Breast epithelium (tissue), 4 donors: ENCODE measurements around the gene UBR3. TPM values are rescaled to one million over a fixed set of nuclear protein-coding genes. Genes with fewer than 3 reads are reported as not detected.

Source experiments
- DNase-seq, 2 donors: peaks; one replicate each; pipeline ENCODE4 v3.0.0-alpha.2; 2019; ENCODE audit warnings: low spot score in 2 of 2
- H3K27ac ChIP-seq, 2 donors: fragments of 200-600 bp; sonication (generic) in 1 of 2; one replicate each; pipeline ENCODE4 v1.5.1; 2016 to 2019; ENCODE audit warnings: mild to moderate bottlenecking in 1 of 2
- H3K27me3 ChIP-seq, 2 donors: fragments of 200-600 bp; sonication (generic) in 1 of 2; one replicate each; pipeline versions ENCODE4 v1.5.1 to v1.6.0; 2017 to 2019; ENCODE audit warnings: control low read depth in 1 of 2, mild to moderate bottlenecking in 1 of 2
- H3K36me3 ChIP-seq: fragments of 200-600 bp; one replicate; pipeline ENCODE4 v1.5.1; 2019
- H3K4me1 ChIP-seq, 2 donors: fragments of 200-600 bp; sonication (generic); one replicate each; pipeline ENCODE4 v1.5.1; 2016 to 2019; ENCODE audit warnings: control low read depth in 1 of 2
- H3K4me3 ChIP-seq, 3 donors: fragments of 200-600 bp; sonication (generic); 1 replicate in 2 of 3; 2 replicates in 1 of 3; pipeline ENCODE4 v1.5.1; 2016 to 2019; ENCODE audit warnings: mild to moderate bottlenecking in 3 of 3, moderate library complexity in 2 of 3
- H3K9me3 ChIP-seq, 2 donors: fragments of 200-600 bp; sonication (generic) in 1 of 2; one replicate each; pipeline ENCODE4 v1.5.1; 2016 to 2019; ENCODE audit warnings: control low read depth in 1 of 2
- CTCF ChIP-seq, 3 donors: fragments of 450-650 bp; IDR thresholded peaks; one replicate each; pipeline ENCODE4 v1.5.1; 2016 to 2017; ENCODE audit warnings: antibody characterized with exemption in 3 of 3, mild to moderate bottlenecking in 3 of 3, moderate library complexity in 3 of 3
- POLR2A ChIP-seq: fragments of 450-650 bp; IDR thresholded peaks from one replicate; pipeline ENCODE4 v1.6.1; 2016; ENCODE audit warnings: antibody characterized with exemption, mild to moderate bottlenecking, moderate library complexity
- POLR2AphosphoS5 ChIP-seq, 3 donors: sonication (generic); formaldehyde crosslinking; IDR thresholded peaks; one replicate each; pipeline ENCODE4 v1.6.1; 2017; ENCODE audit warnings: antibody characterized with exemption in 3 of 3
- intact Hi-C: fragments of 100-400 bp; cut with DNase I; formaldehyde crosslinking; loops from one replicate; pipeline ENCODE4 v1.15.1; 2023; ENCODE audit warnings: low total_unique reads
- total RNA-seq, 3 donors: library from RNA; depleted of rRNA; stranded (reverse); fragments of >200 nt; gene quantifications; one replicate each; pipeline ENCODE4 v1.1.0, GENCODE V29; 2016

UBR3 gene
- total RNA-seq, 3 donors from 2014 or later: 75.7 to 110 (median 108) TPM

- Histone ChIP-seq H3K36me3 (peaks cover 5% of the 10 kb centered on the region), H3K27ac (no peak overlapping the region), H3K4me1 (no peaks in the 10 kb centered on the region), H3K9me3 (no peaks in the 10 kb centered on the region), H3K4me3 (no peak overlapping the region), H3K27me3 (no peaks in the 10 kb centered on the region)
- TF ChIP-seq POLR2AphosphoS5 (IDR thresholded peaks at IDR 0.05): no peak
- TF ChIP-seq CTCF (IDR thresholded peaks at IDR 0.05): no peak
- TF ChIP-seq POLR2A: no peak
- intact Hi-C loops: no loop called here
- DNase-seq: no peak
Measured at GRCh38 chr2:170063456-170064235, 236.4 kb downstream of the UBR3 start.

GRCh38 chr2:170070778-170071177 is 243.5 kb downstream of the UBR3 start:
- H3K4me3 ChIP-seq: no peak overlapping the region
- H3K36me3 ChIP-seq: no peaks in the 10 kb centered on the region
- TF ChIP-seq CTCF (IDR thresholded peaks at IDR 0.05) (no peak), POLR2A (no peak), POLR2AphosphoS5 (IDR thresholded peaks at IDR 0.05) (no peak)
- no peaks in the 10 kb centered on the region for H3K27me3 ChIP-seq
- no peak for DNase-seq
- H3K4me1 ChIP-seq: no peaks in the 10 kb centered on the region
- intact Hi-C loops: no loop called here
- H3K9me3 ChIP-seq: no peaks in the 10 kb centered on the region
- no peak overlapping the region for H3K27ac ChIP-seq

- no peak for TF ChIP-seq CTCF (IDR thresholded peaks at IDR 0.05)
- no peak for TF ChIP-seq POLR2A
- no peak for TF ChIP-seq POLR2AphosphoS5 (IDR thresholded peaks at IDR 0.05)
- no peak overlapping the region for H3K4me3 ChIP-seq
Measured at GRCh38 chr2:170073288-170073687, 246.0 kb downstream of the UBR3 start.

GRCh38 chr2:170076189-170076588 is 248.9 kb downstream of the UBR3 start:
- Histone ChIP-seq H3K4me3 (no peak overlapping the region), H3K27ac (no peak overlapping the region), H3K9me3 (no peaks in the 10 kb centered on the region), H3K27me3 (no peaks in the 10 kb centered on the region), H3K36me3 (no peaks in the 10 kb centered on the region), H3K4me1 (no peaks in the 10 kb centered on the region)
- no peak for DNase-seq
- TF ChIP-seq CTCF (IDR thresholded peaks at IDR 0.05) (no peak), POLR2A (no peak), POLR2AphosphoS5 (IDR thresholded peaks at IDR 0.05) (no peak)
- intact Hi-C loops: no loop called here

More at GRCh38 chr2:170073288-170073687, 246.0 kb downstream of the UBR3 start:
- Histone ChIP-seq H3K9me3 (no peaks in the 10 kb centered on the region), H3K4me1 (no peaks in the 10 kb centered on the region), H3K27ac (no peak overlapping the region), H3K27me3 (no peaks in the 10 kb centered on the region), H3K36me3 (no peaks in the 10 kb centered on the region)
- DNase-seq: no peak
- intact Hi-C loops: no loop called here

GRCh38 chr2:170077830-170078569 is 250.7 kb downstream of the UBR3 start:
- Histone ChIP-seq H3K27me3 (no peaks in the 10 kb centered on the region), H3K4me1 (no peaks in the 10 kb centered on the region), H3K4me3 (no peak overlapping the region), H3K9me3 (no peaks in the 10 kb centered on the region), H3K36me3 (no peaks in the 10 kb centered on the region), H3K27ac (no peak overlapping the region)
- TF ChIP-seq CTCF (IDR thresholded peaks at IDR 0.05) (no peak), POLR2A (no peak)
- intact Hi-C loops: no loop called here
- DNase-seq: no peak
